ELR (cell line): ENCODE measurements around the gene OR2A7.
"Not testable (repeated sequence)": the region's sequence is repeated elsewhere in the genome, so short reads cannot be mapped to it uniquely, and the experiment has no call there.

Source experiments
- DNase-seq: peaks from one replicate; pipeline ENCODE4 v3.0.0-alpha.2; 2015; ENCODE audit warnings: low read depth

The OR2A7 gene, protein sequence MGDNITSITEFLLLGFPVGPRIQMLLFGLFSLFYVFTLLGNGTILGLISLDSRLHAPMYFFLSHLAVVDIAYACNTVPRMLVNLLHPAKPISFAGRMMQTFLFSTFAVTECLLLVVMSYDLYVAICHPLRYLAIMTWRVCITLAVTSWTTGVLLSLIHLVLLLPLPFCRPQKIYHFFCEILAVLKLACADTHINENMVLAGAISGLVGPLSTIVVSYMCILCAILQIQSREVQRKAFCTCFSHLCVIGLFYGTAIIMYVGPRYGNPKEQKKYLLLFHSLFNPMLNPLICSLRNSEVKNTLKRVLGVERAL

DNA sequence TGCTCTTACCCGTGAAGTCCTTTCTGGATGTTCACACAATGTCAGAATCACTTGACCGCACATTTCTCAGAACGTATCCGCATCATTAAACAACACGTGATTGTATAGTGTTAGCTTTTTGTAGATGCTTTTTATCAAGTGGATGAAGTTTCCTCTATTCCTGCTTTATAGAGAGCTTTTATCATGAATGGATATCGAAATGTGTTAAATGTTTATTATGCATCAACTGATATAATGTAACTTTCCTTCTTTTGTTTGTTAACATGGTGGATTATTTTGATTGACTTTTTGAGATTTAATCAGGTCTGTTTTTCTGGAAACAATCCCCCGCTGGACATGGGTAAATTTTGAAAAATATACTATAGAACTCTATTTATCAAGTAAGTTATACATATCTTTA lies at the start of gene OR2A7:
OR2A7 (minus strand) TSS at position 101 of the 400 bp plus-strand sequence. CDS start 5,164 bp downstream, outside the sequence.
- not testable (repeated sequence) for DNase-seq

DNA sequence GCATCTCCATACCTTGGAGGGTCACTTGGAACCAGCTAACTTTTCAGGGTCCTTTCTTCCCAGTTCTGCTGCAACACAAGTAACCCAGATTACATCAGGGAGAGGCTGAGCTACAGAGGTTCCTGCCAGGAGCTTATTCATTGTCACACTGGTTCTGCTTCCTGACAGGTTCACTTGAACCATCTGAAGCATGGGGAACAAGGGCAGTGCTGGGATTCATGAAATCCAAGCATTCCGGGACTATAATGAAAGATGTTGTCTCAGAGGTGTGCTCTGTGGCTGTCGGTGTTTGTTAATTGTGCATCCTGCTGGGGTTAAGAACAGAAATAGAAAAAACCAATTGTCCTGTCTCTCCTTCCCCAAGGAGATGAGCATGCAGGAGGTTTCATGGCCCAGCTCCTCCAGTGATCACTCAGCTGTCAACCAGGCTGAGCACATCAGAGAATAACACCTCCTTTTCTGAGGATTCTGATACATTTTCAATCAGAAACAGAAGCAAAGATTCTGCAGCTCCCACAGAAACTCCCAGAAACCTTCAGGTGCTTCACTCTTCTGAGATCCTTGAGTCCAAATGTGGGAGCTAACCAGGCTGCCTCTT lies 47.4 kb upstream of the OR2A7 start, which contains the start of gene OR2A1:
OR2A1 (plus strand) TSS at position 548 of the 598 bp plus-strand sequence. CDS start 5,706 bp downstream, outside the sequence.
- DNase-seq = not testable (repeated sequence)

DNA sequence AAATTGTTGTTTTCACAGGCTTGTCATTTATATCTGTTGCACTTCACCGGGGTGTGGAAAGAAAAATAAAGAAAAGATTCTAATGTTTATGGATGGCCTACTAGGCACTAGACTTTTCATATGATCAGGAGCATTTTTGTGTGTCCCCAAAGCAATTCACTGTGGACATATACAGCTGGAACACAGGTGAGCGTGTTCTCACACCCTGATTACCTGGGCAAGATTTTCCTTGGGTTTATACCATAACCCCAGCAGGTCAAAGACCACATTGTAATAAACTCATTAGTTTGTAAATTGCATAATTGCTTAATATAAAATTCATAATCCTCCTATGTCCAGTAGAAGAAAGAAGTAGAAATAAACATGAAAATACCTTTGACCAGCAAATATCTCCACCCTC lies 46.6 kb upstream of the OR2A7 start:
- not testable (repeated sequence) for DNase-seq

DNA sequence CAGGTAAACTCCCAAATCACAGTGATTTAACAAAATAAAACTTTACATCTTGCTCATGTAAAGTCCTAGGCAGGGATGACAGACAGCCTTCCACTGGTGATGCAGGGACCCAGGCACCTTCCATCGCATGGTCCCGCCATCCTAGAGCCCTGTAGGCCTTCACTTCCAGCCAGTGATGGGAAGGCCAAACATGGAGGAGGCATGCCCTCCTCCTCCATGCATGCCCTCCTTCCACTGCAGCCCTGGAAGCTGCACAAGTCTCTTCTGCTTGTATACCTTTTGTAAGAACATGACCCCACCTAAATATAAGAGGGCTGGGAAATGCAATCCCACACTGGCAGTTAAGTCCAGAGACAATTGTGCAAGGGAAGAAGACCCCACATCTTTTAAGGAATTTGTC lies 45.1 kb upstream of the OR2A7 start:
- not testable (repeated sequence) for DNase-seq

DNA sequence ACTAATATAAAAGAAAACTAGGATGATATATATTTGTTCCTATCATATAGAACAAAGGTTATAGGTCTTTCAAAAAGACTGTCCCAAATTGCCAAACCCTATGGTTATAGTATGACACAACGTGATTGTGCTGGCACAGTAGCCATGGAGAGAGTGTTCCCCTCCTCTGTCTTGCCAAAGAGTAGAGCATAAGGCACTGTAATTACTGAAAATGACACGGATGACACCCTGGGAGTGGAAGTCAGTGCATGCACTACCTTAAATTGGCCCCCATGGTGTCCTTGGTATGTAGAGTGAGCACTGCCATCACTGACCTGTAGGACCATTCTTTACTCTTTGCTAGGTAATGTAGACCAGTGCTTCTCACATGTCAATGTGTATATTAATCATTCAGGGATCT lies 40.6 kb upstream of the OR2A7 start:
- DNase-seq = not testable (repeated sequence)

DNA sequence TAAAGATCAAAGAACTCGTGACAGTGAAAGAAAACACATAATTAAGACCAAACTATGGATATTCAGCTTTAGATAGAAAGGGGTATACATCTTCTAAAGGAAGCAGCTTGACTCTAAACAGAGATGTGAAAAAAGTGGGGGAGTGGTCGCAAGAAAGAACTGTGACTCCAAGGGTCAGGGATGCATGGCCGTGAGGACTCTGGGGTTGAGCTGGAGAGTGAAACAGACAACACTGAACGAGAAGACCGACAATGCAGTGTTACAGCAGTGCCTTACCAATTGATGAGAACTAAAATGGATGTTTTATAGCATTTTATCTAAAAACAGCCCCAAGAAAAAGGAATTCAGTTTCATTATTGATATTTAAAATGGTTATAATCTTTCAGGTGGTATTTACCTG lies 39.0 kb upstream of the OR2A7 start:
- not testable (repeated sequence) for DNase-seq

DNA sequence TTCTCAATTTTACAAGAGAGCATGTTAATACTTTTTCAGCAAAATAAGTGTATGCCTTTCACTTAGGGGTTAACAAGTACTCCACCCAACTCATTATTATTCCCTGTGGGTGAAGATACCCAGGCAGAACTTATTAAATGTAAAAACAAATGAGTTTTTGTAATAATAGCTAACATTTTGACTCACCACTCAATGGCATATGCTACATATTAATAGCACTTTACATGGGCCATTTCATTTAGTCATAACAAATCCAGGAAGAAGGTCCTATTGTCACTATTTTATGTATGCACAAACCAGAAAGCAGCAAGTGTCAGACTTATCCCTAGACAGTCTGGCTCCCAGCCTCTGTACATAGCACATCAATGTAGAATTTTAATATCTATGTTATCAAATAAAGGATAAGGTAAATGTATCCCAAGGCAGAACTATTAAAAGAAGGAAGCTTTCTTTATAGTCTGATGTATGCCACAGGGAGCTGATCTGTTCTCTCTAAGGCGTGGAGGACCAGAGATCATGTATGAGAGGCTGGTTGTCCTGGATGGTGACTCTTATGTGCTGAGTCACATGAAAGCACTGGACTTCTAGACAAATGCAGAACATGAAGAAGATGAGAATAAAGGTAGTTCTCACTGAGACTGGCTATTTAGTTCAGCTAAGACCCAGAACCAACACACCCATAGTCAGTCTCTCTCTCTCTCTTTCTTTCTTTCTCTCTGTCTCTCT lies 38.1 kb upstream of the OR2A7 start:
- not testable (repeated sequence) for DNase-seq

DNA sequence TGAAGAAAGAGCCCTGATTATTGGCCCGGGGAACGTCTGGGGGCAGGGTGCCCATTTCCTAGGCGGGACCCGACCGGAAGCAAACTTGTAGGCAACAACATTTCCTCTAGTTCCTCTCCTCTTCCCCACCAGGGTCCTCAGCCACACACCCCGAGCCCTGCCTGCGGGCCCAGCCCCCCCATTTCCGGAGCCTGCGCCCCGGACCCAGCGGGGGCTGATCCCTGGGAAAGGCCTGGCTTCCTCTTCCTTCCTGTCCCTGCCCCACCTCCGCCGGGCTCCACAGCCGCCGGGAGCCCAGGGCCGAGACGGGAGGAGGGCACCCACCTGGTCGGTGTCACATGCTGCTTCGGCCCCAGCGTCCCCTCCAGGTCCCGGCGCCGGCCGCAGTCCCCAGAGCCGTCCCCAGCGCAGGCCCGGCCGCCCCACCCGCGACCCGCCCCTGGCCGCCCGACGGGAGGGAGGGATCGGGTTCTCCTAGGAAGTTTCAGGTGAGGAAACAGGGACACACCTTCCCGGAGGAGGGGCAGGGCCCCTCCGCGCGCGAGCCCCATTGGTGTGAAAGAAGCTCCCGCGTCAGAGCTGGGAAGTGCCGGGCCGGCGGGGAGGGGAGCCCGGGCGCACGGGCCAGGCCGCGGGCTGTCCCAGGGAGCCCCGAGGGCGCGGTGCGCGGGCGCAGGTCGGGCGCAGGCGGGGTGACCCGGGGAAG lies 29.4 kb upstream of the OR2A7 start:
- not testable (repeated sequence) for DNase-seq

DNA sequence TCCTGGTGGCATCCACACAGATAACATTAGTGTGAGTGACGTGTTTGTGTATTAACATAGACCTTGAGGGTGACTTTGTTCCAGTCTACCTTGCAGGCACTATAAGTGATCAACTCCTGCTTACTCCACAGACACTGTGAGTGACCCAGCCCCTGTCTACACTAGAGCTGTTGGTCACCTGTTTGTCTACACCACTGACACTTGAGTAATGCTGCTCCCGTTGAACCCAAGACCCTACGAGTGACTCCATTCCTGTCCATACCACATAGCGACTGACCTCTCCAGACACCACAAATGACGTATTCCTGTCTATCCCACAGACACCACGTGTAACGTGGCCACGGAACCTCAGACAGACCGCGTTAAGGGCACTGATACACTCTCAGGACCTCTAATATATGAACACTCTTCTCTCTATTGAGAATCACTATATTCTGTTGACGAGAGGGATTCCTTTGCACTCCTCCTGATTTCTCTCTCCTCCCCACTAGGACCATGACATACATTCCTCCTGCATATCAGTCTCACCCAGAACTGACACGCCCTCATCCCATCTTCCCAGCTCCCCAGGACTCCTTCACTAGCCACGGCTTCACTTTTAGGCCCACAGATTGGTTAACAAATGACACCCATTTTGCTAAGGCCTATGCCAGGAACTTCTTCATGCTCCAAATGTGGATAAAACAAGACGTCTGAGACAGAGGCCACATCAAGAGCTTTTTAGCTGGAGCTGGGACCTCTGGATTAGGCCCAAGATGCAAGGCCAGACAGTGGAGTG lies 28.0 kb upstream of the OR2A7 start:
- DNase-seq = not testable (repeated sequence)

DNA sequence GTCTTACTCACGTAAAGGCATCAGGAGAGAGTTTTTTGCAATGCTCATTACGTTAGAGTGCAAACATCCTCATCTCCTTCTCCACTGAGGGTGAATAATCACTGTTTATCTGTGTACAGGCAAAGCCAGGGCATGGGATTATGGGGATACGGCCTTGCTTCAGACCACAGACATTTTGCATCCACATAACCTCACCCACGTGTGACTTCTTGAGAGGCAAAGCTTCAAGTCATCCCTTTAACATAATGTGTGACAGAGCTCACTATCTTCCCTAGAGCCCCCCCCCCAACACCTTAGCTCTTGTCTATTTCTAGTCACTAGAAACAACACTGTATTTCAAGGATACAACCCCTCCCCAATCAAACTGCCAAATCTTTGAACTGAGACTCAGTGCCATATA lies 27.0 kb upstream of the OR2A7 start:
- DNase-seq = not testable (repeated sequence)

DNA sequence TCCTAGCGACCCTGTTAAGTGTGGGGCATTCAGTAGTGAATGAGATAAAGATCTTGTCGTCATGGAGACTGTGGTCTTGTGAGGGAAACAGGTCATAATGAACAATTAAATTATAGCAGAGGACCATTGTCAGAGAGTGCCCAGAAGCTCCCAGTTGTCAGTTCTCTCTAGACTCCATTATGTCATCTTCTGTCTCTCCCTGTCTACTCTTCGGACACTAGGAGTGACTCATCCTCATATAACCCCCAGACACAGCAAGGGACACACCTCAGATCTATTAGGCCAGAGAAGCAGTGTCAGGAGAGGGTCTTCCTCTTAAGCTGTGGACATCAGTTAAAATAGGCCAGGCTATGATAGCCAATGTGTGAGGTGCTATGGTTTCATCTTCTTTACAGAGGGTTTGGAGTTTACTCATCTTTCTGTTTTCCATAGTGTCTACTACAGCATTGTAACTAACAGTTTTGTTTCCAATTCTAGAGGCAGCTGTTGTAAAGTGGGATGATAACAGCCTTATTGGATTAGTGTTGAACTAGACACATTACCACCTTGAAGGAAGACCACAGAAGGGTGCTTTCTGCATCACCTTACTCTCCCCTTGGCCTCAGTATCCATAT lies 22.7 kb upstream of the OR2A7 start:
- DNase-seq = not testable (repeated sequence)

DNA sequence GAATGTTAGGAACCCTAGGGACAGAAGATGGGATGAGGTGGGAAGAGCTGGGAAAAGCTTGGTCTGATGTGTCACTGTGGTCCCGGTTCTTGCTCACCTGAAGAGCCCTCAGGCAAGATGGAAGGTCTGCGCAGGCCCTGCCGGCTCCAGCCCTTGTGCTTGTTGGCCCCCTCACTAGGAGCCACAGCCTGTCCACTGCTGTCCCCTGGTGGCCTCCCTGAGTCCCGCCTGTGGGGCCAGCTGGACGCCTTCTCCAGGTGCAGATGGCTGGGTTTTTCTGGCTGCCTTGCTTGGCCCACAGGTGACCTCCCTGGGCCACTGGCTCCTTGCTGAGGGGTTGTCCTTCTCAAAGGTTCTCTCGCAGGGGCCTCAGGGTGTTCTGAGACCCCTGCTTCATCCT lies 19.1 kb upstream of the OR2A7 start:
- not testable (repeated sequence) for DNase-seq

DNA sequence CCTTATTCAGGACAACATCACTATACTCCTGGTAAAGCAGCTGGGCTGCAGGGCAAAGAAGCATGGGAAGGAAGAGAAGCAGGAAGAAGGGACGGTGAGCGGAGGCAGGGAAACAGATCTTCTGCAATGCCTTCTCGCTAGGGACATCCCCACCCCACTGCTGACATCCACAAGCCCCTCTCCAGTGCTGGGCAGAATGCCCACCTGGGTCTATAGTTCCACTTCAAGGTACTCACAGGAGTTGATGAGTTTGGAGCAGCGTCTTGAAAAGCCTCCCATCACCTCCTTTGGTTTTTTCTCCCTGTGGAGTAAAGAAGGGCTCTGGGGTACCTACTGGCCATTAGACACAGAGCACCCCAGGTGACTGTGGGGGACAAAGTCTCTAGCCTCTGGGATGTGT lies 17.9 kb upstream of the OR2A7 start:
- not testable (repeated sequence) for DNase-seq

DNA sequence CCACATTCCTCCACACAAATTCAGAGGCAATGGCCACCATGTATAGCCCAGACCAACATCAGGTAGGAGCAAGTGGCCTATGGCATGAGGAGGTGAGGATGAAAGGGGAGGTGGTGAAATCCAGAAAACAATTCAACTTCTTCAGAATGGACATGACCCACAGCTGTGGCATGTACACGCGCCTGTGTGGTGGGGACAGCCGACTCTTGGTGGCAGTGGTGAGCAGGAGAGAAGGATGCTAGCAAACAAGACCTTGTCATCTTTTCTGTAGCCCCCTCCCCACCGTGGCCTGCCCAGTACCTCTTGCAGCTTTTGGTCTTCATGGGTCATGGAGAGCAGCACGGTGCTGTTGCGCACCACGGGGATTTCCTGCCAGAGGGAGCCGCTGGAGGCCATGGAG lies 17.4 kb upstream of the OR2A7 start:
- not testable (repeated sequence) for DNase-seq

DNA sequence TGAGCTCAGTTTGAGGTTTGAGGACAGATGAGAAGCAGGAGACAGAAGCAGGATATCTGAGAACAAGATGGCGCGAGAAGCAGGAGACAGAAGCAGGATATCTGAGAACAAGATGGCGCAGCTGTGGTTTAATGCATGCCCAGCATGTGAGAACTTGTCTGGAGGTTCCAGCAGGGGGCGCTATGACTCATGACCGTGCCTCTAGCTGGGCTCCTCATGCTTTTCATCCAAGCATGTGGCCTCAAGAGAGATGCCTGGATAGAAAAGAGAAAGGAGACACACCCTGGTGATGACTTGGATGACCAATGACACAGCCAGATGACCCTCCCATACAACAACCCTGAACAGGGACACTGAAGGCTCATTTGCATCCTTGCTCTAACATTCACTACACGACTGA lies 15.4 kb upstream of the OR2A7 start:
- DNase-seq = not testable (repeated sequence)

DNA sequence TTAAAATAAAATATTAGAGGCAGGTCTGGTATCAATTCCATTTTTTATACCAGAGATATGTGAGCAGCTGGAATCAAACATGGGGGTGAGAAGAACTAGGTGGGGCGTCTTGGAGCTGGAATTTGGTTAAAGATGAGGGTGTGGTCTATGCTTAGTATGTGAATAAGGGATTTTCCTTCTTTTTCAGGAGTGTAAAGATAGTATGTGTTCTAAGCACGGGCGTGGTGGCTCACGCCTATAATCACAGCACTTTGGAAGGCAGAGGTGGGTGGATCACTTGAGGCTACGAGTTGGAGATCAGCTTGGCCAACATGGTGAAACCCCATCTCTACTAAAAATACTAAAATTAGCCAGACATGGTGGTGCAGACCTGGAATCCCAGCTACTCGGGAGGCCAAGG lies 10.7 kb upstream of the OR2A7 start:
- DNase-seq = not testable (repeated sequence)

DNA sequence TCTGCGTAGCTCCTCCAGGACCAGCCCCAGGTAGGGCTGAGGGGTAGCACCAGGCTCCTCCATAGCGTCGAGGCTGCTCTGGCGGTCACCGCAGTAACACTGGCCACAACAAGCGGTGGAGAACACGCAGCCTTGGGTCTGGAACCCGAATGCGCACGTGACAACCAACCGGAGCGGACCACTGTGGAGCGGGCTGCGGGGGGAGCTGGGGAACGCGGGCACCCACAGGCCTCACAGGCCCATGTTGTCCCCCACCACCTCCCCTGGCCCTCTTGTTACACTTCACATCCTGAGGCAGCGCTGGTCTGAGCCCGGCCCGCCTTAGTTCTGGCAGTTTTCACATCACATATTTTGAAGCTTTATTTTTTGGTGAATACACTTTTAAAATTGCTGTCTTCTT lies 4.6 kb upstream of the OR2A7 start, which contains the start of gene CTAGE8:
CTAGE8 (minus strand) TSS at position 101 of the 400 bp plus-strand sequence; CDS start at position 63, 38 bp downstream.
- DNase-seq = not testable (repeated sequence)

DNA sequence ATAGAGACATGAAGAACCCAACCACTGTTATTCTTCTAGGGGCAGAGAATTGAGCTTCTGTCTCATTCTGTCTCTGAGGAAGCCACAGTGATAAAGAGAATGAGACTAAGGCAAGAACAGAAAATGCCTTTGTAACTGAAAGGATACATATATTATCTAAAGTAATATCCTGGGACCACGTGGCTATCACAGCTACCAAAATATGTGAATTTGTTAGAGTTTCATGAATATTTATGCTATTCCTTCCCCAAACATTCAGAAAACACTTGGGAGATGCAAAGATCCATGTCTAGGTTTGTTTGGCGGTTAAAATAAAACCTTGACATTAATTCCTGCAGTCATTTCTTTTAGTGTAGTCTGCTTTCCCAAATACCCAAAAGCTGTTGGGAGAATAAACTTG lies 2.5 kb downstream of the OR2A7 start:
- DNase-seq = not testable (repeated sequence)

DNA sequence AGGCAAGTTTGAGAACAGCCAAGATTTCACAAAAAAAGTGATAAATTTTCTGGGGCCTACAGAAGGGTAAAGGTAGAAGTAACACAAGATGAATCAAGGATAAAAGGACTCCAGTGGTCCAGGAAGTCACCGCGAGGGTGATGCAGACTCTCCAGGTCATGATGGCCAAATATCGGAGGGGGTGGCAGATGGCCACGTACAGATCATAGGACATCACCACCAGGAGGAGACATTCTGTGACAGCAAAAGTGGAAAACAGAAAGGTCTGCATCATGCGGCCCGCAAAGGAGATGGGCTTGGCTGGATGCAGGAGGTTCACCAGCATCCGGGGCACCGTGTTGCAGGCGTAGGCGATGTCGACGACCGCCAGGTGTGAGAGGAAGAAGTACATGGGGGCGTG lies 5.5 kb downstream of the OR2A7 start:
- not testable (repeated sequence) for DNase-seq

DNA sequence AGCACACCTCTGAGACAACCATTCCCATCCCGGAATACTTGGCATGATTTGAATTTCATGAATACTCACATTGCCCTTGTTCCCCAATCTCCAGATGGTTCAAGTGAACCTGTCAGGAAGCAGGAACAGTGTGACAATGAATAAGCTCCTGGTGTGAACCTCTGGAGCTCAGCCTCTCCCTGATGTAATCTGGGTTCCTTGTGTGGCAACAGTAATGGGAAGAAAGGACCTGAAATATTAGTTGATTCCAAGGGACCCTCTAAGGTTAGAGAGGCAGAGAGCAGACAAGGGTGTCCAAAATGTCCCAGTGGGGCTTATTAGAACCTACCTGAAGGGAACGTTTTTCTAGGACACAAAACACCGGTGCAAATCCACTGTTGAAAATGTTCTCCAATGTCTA lies 8.5 kb downstream of the OR2A7 start:
- DNase-seq = no peak

DNA sequence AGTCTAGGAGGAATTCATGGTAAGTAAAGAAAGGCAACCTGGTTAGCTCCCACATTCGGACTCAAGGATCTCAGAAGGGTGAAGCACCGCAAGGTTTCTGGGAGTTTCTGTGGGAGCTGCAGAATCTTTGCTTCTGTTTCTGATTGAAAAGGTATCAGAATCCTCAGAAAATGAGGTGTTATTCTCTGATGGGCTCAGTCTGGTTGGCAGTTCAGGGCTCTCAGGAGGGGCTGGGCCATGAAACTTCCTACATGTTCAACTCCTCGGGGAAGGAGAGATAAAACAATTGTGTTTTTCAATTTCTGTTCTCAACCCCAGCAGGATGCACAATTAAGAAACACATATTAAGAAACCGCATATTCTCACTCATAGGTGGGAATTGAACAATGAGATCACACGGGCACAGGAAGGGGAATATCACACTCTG lies 9.1 kb downstream of the OR2A7 start:
- DNase-seq = no peak
